Erythroblast (primary cell): ENCODE data around the gene AGO3.

Experiments used
- GATA1 ChIP-seq: IDR thresholded peaks from 2 replicates; pipeline ENCODE4 v1.6.1; 2011; ENCODE audit warnings: low read depth, mild to moderate bottlenecking, control low read depth, low read length, moderate library complexity
- POLR2A ChIP-seq: IDR thresholded peaks from 2 replicates; pipeline ENCODE4 v1.6.1; 2011; ENCODE audit warnings: mild to moderate bottlenecking, low read length

DNA sequence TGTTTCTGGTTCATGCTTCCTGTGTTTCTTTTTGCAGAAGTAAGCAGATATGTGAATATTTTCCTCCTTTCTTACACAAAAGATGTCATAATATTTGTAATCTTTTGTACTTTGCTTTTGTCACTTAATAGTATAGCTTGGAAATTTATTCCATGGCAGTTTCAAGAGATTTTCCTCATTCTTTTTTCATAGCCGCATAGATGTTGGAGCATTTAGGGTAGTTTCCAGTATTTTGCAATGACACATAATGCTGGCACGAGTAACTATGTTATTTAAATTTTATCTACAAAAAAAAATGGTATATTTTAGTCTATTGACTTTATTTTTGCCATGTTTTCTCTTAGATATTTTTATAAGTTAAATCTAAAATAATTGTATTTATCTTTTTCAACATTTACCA, 40.7 kb downstream of the AGO3 start:
- TF ChIP-seq POLR2A: no peak
- TF ChIP-seq GATA1: no peak
